ENCODE data around the gene SUFU. TPM values are rescaled to one million over a fixed set of nuclear protein-coding genes. Genes with fewer than 3 reads are reported as not detected.

The SUFU gene
- total and polyA plus RNA-seq, 2 donors (not counting 1 experiment from before 2014, with no cell fraction given): 4.8 to 13.3 TPM

DNA sequence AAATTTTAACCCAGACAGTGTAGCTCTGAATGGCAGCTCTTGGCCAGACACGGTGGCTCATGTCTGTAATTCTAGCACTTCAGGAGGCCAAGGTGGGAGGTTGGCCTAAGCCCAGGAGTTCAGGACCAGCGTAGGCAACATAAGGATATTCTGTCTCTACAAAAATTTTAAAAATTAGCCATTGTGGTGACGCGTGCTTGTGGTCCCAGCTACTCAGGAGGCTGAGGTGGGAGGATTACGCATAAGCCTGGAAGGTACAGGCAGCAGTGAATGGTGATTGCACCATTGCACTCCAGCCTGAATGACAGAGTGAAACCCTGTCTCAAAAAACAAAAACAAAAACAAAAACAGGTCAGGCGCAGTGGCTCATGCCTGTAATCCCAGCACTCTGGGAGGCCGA, 50.0 kb downstream of the SUFU start:
- POLR2A ChIA-PET: no interaction called here

GRCh38 chr10:102554531-102554930, 50.8 kb downstream of the SUFU start:
- H3K4me3 ChIP-seq (ENCODE audit: control extremely low read depth in 1 of 5, extremely low read depth in 1 of 5, insufficient read depth in 1 of 5, low read depth in 2 of 5, low read length in 4 of 5): no peak overlapping the region
- H3K27me3 ChIP-seq (replicated peaks in 1 of 4; ENCODE audit: control extremely low read depth in 1 of 4, control insufficient read depth in 3 of 4, insufficient read depth in 4 of 4, low read length in 3 of 4): no peaks in the 10 kb centered on the region
- Mint-ChIP-seq H3K27me3 (no peaks in the 10 kb centered on the region), H3K9me3 (ENCODE audit: insufficient read depth) (no peaks in the 10 kb centered on the region), H3K4me1 (no peaks in the 10 kb centered on the region), H3K27ac (no peak overlapping the region), H3K4me3 (no peak overlapping the region)
- no peak overlapping the region for H3K9ac ChIP-seq (ENCODE audit: low read length)
- no peaks in the 10 kb centered on the region for H4K20me1 ChIP-seq (ENCODE audit: control insufficient read depth, insufficient read depth, low read length, poor library complexity, severe bottlenecking)
- H3K36me3 ChIP-seq (replicated peaks in 1 of 2; ENCODE audit: control extremely low read depth in 1 of 2, control insufficient read depth in 1 of 2, extremely low read depth in 1 of 2, insufficient read depth in 2 of 2, low read length in 1 of 2): peaks cover 0 to 11% of the 10 kb centered on the region in 2 experiments
- ChIA-PET CTCF (interaction anchor here (3.2 kb wide), 1 partner anchor 29 kb away, joined by 9 read pairs; no protein-coding TSS in a partner anchor), POLR2A (no interaction called here)
- H2AFZ ChIP-seq (ENCODE audit: insufficient read depth, low read depth, low read length, poor library complexity, severe bottlenecking): no peak overlapping the region
- peaks cover 3% of the 10 kb centered on the region for H3K79me2 ChIP-seq (ENCODE audit: control insufficient read depth, insufficient read depth, low read length)
- intact Hi-C loops (cut with micrococcal nuclease): no loop called here
- H3K4me1 ChIP-seq (ENCODE audit: control insufficient read depth in 2 of 2, insufficient read depth in 2 of 2, low read length in 2 of 2): no peaks in the 10 kb centered on the region
- 100% methylated on average over 2 of the region's 5 CpGs for WGBS (ENCODE audit: insufficient coverage)
- no peak for TF ChIP-seq CTCF (IDR thresholded peaks at IDR 0.05)
- TF ChIP-seq EZH2 (IDR thresholded peaks at IDR 0.05; ENCODE audit: borderline replicate concordance, insufficient read depth, low read depth, low read length, poor library complexity, severe bottlenecking): no peak
- ATAC-seq (ENCODE audit: low read depth) (no peak), DNase-seq (no peak)
- no peak overlapping the region for H3K4me2 ChIP-seq (replicated peaks; ENCODE audit: low read depth, low read length, poor library complexity, severe bottlenecking)
- no peak overlapping the region for H3K27ac ChIP-seq (ENCODE audit: low read length in 2 of 2)
- no peaks in the 10 kb centered on the region for H3K9me3 ChIP-seq (ENCODE audit: control extremely low read depth in 1 of 3, control insufficient read depth in 2 of 3, insufficient read depth in 1 of 3, low read length in 2 of 3)

More for the DNA sequence above, 50.0 kb downstream of the SUFU start:
- H3K27ac Mint-ChIP-seq: no peak overlapping the region
- H2AFZ ChIP-seq (ENCODE audit: insufficient read depth, low read depth, low read length, poor library complexity, severe bottlenecking): no peak overlapping the region
- CTCF ChIA-PET: interaction anchor here (3.2 kb wide), 1 partner anchor 30 kb away, joined by 9 read pairs; no protein-coding TSS in a partner anchor
- no peaks in the 10 kb centered on the region for H3K9me3 ChIP-seq (ENCODE audit: control extremely low read depth in 1 of 3, control insufficient read depth in 2 of 3, insufficient read depth in 1 of 3, low read length in 2 of 3)
- no peak overlapping the region for H3K27ac ChIP-seq (ENCODE audit: low read length in 2 of 2)
- H3K36me3 ChIP-seq (replicated peaks in 1 of 2; ENCODE audit: control extremely low read depth in 1 of 2, control insufficient read depth in 1 of 2, extremely low read depth in 1 of 2, insufficient read depth in 2 of 2, low read length in 1 of 2): peaks cover 0 to 11% of the 10 kb centered on the region in 2 experiments
- TF ChIP-seq EZH2 (IDR thresholded peaks at IDR 0.05; ENCODE audit: borderline replicate concordance, insufficient read depth, low read depth, low read length, poor library complexity, severe bottlenecking): no peak
- TF ChIP-seq CTCF (IDR thresholded peaks at IDR 0.05): no peak
- no peak overlapping the region for H3K4me2 ChIP-seq (replicated peaks; ENCODE audit: low read depth, low read length, poor library complexity, severe bottlenecking)
- H3K4me1 Mint-ChIP-seq: no peaks in the 10 kb centered on the region
- no peaks in the 10 kb centered on the region for H4K20me1 ChIP-seq (ENCODE audit: control insufficient read depth, insufficient read depth, low read length, poor library complexity, severe bottlenecking)
- H3K27me3 Mint-ChIP-seq: no peaks in the 10 kb centered on the region
- WGBS (ENCODE audit: insufficient coverage): 88% methylated on average over 4 of the region's 7 CpGs
- H3K4me1 ChIP-seq (ENCODE audit: control insufficient read depth in 2 of 2, insufficient read depth in 2 of 2, low read length in 2 of 2): no peaks in the 10 kb centered on the region
- DNase-seq: no peak
- ATAC-seq (ENCODE audit: low read depth): no peak
- peaks cover 3% of the 10 kb centered on the region for H3K79me2 ChIP-seq (ENCODE audit: control insufficient read depth, insufficient read depth, low read length)
- H3K9me3 Mint-ChIP-seq (ENCODE audit: insufficient read depth): no peaks in the 10 kb centered on the region
- H3K4me3 Mint-ChIP-seq: no peak overlapping the region
- no peak overlapping the region for H3K4me3 ChIP-seq (ENCODE audit: control extremely low read depth in 1 of 5, extremely low read depth in 1 of 5, insufficient read depth in 1 of 5, low read depth in 2 of 5, low read length in 4 of 5)
- no peak overlapping the region for H3K9ac ChIP-seq (ENCODE audit: low read length)
- intact Hi-C loops (cut with micrococcal nuclease): no loop called here
- H3K27me3 ChIP-seq (replicated peaks in 1 of 4; ENCODE audit: control extremely low read depth in 1 of 4, control insufficient read depth in 3 of 4, insufficient read depth in 4 of 4, low read length in 3 of 4): no peaks in the 10 kb centered on the region

Data from B cell (primary cell).